Tibial nerve (tissue), 4 donors: Measurements from ENCODE around the gene CUL3.

Experiments
- CTCF ChIP-seq, 5 experiments: fragments of 200-600 bp in 3 of 5; fragments of 450-650 bp in 2 of 5; sonication (generic) in 3 of 5; IDR thresholded peaks; one replicate each; pipeline ENCODE4 v1.5.1; 2016 to 2019; ENCODE audit warnings: antibody characterized with exemption in 5 of 5, mild to moderate bottlenecking in 3 of 5, moderate library complexity in 2 of 5
- EP300 ChIP-seq, 2 donors: sonication (generic); formaldehyde crosslinking; IDR thresholded peaks; one replicate each; pipeline ENCODE4 v1.6.1; 2017; ENCODE audit warnings: antibody characterized with exemption in 2 of 2, mild to moderate bottlenecking in 1 of 2
- POLR2A ChIP-seq, 2 donors: fragments of 450-650 bp; IDR thresholded peaks; one replicate each; pipeline ENCODE4 v1.6.1; 2017; ENCODE audit warnings: antibody characterized with exemption in 2 of 2, mild to moderate bottlenecking in 2 of 2, moderate library complexity in 2 of 2

GRCh38 chr2:224546926-224547325 lies 38.2 kb downstream of the CUL3 start:
- TF ChIP-seq POLR2A (IDR thresholded peaks at IDR 0.05) = no peak
- no peak for TF ChIP-seq CTCF (IDR thresholded peaks at IDR 0.05)
- TF ChIP-seq EP300 (IDR thresholded peaks at IDR 0.05) = no peak
